ENCODE results near the gene KCNQ2.

KCNQ2 gene

GRCh38 chr20:63431944-63432343 is 40.5 kb downstream of the KCNQ2 start:
- DNase-seq: no peak

GRCh38 chr20:63430891-63431290 is 41.6 kb downstream of the KCNQ2 start:
- no peak for DNase-seq

- no peak for DNase-seq
Observed at GRCh38 chr20:63429992-63430391, 42.5 kb downstream of the KCNQ2 start.

- DNase-seq: no peak
Observed at GRCh38 chr20:63428906-63429575, 43.4 kb downstream of the KCNQ2 start.

- DNase-seq: no peak
Observed at GRCh38 chr20:63427724-63428330, 44.6 kb downstream of the KCNQ2 start.

GRCh38 chr20:63427206-63427605 is 45.2 kb downstream of the KCNQ2 start:
- DNase-seq: no peak

- no peak for DNase-seq
Observed at GRCh38 chr20:63425846-63426485, 46.5 kb downstream of the KCNQ2 start.

GRCh38 chr20:63424613-63425012 is 47.8 kb downstream of the KCNQ2 start:
- no peak for DNase-seq

- no peak for DNase-seq
Observed at GRCh38 chr20:63423751-63424150, 48.7 kb downstream of the KCNQ2 start.

- no peak for DNase-seq
Observed at GRCh38 chr20:63422653-63423052, 49.8 kb downstream of the KCNQ2 start.

- no peak for DNase-seq
Observed at GRCh38 chr20:63421913-63422312, 50.5 kb downstream of the KCNQ2 start.

GRCh38 chr20:63421094-63421692 is 51.3 kb downstream of the KCNQ2 start:
- DNase-seq: no peak

GRCh38 chr20:63420359-63421093 is 51.9 kb downstream of the KCNQ2 start:
- no peak for DNase-seq

GRCh38 chr20:63419299-63419698 is 53.2 kb downstream of the KCNQ2 start:
- DNase-seq: no peak

GRCh38 chr20:63418617-63419016 is 53.8 kb downstream of the KCNQ2 start:
- no peak for DNase-seq

- no peak for DNase-seq
Observed at GRCh38 chr20:63417738-63418120, 54.7 kb downstream of the KCNQ2 start.

- DNase-seq: no peak
Observed at GRCh38 chr20:63417097-63417737, 55.2 kb downstream of the KCNQ2 start.

GRCh38 chr20:63416631-63417030 is 55.8 kb downstream of the KCNQ2 start:
- no peak for DNase-seq

- no peak for DNase-seq
Observed at GRCh38 chr20:63415647-63416391, 56.6 kb downstream of the KCNQ2 start.

GRCh38 chr20:63414720-63415430 is 57.6 kb downstream of the KCNQ2 start:
- DNase-seq: no peak

- no peak for DNase-seq
Observed at GRCh38 chr20:63413963-63414684, 58.3 kb downstream of the KCNQ2 start.

Measured in activated CD4-positive, CD25-positive, alpha-beta regulatory T cell treated with anti-CD3 and anti-CD28 coated beads, Interleukin-2, amount 50 U/mL, for 72 hours (primary cell).